ENCODE measurements around the gene PXT1.

Gene PXT1

DNA sequence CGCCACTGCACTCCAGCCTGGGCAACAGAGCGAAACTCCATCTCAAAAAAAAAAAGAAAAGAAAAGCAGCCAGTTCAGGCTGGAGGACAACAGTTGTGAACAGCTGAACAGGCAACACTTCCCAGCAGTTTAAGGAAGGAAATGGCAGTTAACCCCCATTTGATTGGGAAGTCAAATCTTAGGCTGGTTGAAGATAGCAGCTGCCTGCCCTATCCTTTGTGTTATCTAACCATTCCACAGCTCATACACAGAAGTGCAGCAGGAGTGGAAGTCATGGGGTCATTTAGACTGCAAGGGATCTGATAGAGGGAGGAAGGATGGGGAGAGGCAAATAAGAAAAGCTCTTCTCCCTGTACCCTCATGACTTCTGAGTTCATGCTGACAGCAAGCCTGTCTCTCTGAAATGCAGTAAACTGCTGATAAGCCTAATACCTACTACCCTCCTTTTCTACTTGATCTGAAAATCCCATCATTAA lies 35.4 kb upstream of the PXT1 start:
- Histone ChIP-seq H3K27ac (no peak overlapping the region), H3K36me3 (ENCODE audit: control insufficient read depth, insufficient read depth, low read length) (no peaks in the 10 kb centered on the region), H3K4me2 (ENCODE audit: low read length) (no peak overlapping the region), H3K79me2 (no peaks in the 10 kb centered on the region), H3K27me3 (ENCODE audit: control insufficient read depth, insufficient read depth, low read length) (no peaks in the 10 kb centered on the region), H3K9ac (no peak overlapping the region), H3K4me3 (ENCODE audit: low read depth, low read length) (no peak overlapping the region), H2AFZ (no peak overlapping the region), H3K4me1 (no peaks in the 10 kb centered on the region), H3K9me3 (ENCODE audit: control insufficient read depth, low read length) (no peaks in the 10 kb centered on the region)
- TF ChIP-seq, protein P1, sequence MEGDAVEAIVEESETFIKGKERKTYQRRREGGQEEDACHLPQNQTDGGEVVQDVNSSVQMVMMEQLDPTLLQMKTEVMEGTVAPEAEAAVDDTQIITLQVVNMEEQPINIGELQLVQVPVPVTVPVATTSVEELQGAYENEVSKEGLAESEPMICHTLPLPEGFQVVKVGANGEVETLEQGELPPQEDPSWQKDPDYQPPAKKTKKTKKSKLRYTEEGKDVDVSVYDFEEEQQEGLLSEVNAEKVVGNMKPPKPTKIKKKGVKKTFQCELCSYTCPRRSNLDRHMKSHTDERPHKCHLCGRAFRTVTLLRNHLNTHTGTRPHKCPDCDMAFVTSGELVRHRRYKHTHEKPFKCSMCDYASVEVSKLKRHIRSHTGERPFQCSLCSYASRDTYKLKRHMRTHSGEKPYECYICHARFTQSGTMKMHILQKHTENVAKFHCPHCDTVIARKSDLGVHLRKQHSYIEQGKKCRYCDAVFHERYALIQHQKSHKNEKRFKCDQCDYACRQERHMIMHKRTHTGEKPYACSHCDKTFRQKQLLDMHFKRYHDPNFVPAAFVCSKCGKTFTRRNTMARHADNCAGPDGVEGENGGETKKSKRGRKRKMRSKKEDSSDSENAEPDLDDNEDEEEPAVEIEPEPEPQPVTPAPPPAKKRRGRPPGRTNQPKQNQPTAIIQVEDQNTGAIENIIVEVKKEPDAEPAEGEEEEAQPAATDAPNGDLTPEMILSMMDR (IDR thresholded peaks at IDR 0.05), result no peak

DNA sequence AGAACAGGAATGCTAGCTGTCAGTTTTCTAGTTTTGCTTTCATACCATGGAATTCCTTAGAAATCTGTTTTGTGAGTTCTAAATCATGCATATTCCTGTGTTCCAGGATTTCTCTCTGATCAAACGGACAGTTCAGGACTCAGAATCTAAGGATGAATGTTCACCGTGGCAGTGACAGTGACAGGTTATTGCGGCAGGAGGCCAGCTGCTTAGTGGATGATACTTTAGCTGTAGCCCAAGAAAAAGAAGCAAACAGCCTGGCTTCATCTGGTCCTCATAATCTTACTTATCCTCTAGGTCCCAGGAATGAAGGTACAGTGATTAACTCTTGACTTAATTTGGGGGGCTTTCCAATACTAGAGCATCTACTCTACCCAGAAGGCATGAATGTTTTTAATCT lies 27.3 kb upstream of the PXT1 start:
- no peak overlapping the region for H3K4me2 ChIP-seq (ENCODE audit: low read length)
- TF ChIP-seq, protein P1 (IDR thresholded peaks at IDR 0.05), result no peak

DNA sequence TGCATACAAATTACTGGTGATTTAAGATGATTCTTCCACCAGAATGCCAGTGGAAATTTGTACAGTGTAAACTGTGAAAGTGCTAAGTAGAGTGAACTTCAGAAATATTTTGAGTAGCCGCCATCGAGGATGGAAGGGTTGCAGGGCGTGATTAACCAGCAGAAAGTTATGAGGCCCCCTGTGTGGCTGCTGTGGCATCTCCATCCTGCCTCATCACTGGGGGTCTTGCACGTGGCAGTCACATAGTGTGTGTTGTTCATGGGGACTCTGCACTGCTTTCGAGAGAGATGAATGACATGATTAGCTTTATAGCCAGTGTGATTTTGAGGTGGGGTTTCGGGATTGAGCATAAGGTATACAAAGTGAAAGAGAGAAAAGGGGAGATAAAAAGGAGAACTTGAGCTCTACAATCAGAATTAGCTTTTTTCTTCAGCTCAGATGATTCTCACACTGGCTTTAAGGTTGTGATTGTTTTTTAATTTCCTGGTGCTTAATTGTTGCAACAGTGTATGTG lies 26.6 kb upstream of the PXT1 start:
- Histone ChIP-seq H3K4me2 (ENCODE audit: low read length) (no peak overlapping the region), H3K9ac (no peak overlapping the region), H3K4me1 (no peaks in the 10 kb centered on the region), H3K27me3 (ENCODE audit: control insufficient read depth, insufficient read depth, low read length) (no peaks in the 10 kb centered on the region), H3K79me2 (peaks cover 24% of the 10 kb centered on the region), H3K27ac (no peak overlapping the region), H3K4me3 (ENCODE audit: low read depth, low read length) (no peak overlapping the region), H2AFZ (no peak overlapping the region), H3K36me3 (ENCODE audit: control insufficient read depth, insufficient read depth, low read length) (no peaks in the 10 kb centered on the region), H3K9me3 (ENCODE audit: control insufficient read depth, low read length) (no peaks in the 10 kb centered on the region)
- TF ChIP-seq, protein P1 (IDR thresholded peaks at IDR 0.05), result no peak

More for the DNA sequence above, 27.3 kb upstream of the PXT1 start:
- Histone ChIP-seq H3K4me3 (ENCODE audit: low read depth, low read length) (no peak overlapping the region), H3K27ac (no peak overlapping the region), H3K9ac (no peak overlapping the region), H3K27me3 (ENCODE audit: control insufficient read depth, insufficient read depth, low read length) (no peaks in the 10 kb centered on the region), H3K36me3 (ENCODE audit: control insufficient read depth, insufficient read depth, low read length) (no peaks in the 10 kb centered on the region), H2AFZ (no peak overlapping the region), H3K79me2 (peaks cover 18% of the 10 kb centered on the region), H3K9me3 (ENCODE audit: control insufficient read depth, low read length) (no peaks in the 10 kb centered on the region), H3K4me1 (no peaks in the 10 kb centered on the region)

DNA sequence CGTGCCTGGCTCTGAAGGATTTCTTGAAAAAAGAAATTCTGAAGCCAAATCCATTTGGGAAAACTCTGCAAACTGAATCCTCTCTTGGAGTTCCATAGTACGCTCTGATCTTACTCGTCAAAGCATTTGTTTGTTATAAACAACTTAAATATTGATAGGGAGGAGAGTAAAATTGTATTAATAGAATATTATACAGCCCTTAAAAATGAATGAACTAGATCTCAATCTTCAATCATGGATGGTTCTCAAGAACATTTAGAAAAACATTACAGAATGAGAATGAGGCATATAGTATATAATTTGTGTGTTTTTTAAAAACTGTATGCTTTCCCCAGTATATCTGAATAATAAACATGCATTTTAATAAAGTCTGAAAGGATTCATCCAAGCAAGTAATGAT lies 25.0 kb upstream of the PXT1 start:
- Histone ChIP-seq H3K79me2 (peaks cover 32% of the 10 kb centered on the region), H3K4me3 (ENCODE audit: low read depth, low read length) (no peak overlapping the region), H3K27ac (no peak overlapping the region), H3K27me3 (ENCODE audit: control insufficient read depth, insufficient read depth, low read length) (no peaks in the 10 kb centered on the region), H3K4me2 (ENCODE audit: low read length) (no peak overlapping the region), H3K9ac (no peak overlapping the region), H3K4me1 (no peaks in the 10 kb centered on the region), H3K36me3 (ENCODE audit: control insufficient read depth, insufficient read depth, low read length) (no peaks in the 10 kb centered on the region), H2AFZ (no peak overlapping the region), H3K9me3 (ENCODE audit: control insufficient read depth, low read length) (no peaks in the 10 kb centered on the region)
- TF ChIP-seq, protein P1 (IDR thresholded peaks at IDR 0.05), result no peak

DNA sequence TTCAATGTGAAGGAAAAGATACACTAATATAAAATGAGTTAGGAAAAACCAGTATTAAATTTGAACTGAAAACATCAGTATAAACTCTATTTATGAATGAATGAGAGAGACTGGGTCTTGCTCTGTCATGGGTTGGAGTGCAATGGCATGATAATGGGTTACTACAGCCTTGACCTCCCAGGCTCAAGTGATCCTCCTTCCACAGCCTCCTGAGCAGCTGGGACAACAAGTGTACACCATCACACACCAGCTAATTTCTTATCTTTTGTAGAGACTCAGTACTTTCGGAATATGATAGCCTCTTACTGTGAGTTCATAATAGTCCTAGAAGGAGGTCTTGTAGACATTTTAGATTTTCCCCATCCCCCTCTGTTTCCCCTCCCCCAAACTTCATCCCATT lies 21.6 kb upstream of the PXT1 start:
- H3K36me3 ChIP-seq (ENCODE audit: control insufficient read depth, insufficient read depth, low read length), result no peaks in the 10 kb centered on the region
- H3K9me3 ChIP-seq (ENCODE audit: control insufficient read depth, low read length), result no peaks in the 10 kb centered on the region
- H3K27ac ChIP-seq, result no peak overlapping the region
- H2AFZ ChIP-seq, result no peak overlapping the region
- H3K4me2 ChIP-seq (ENCODE audit: low read length), result no peak overlapping the region
- H3K27me3 ChIP-seq (ENCODE audit: control insufficient read depth, insufficient read depth, low read length), result no peaks in the 10 kb centered on the region
- H3K79me2 ChIP-seq, result peaks cover 36% of the 10 kb centered on the region
- no peak overlapping the region for H3K9ac ChIP-seq
- no peaks in the 10 kb centered on the region for H3K4me1 ChIP-seq
- H3K4me3 ChIP-seq (ENCODE audit: low read depth, low read length), result no peak overlapping the region
- TF ChIP-seq, protein P1 (IDR thresholded peaks at IDR 0.05), result no peak
